Measurements from ENCODE around the gene GPR158.

Gene GPR158

GRCh38 chr10:25457552-25457951 is 282.8 kb downstream of the GPR158 start:
- no peak for TF ChIP-seq TEAD4 (IDR thresholded peaks at IDR 0.05)
- no peak for TF ChIP-seq CREB1 (IDR thresholded peaks at IDR 0.05; ENCODE audit: low read depth)
- TF ChIP-seq TAF1 (IDR thresholded peaks at IDR 0.05; ENCODE audit: low read depth), result no peak
- TF ChIP-seq ZBTB7A (IDR thresholded peaks at IDR 0.05; ENCODE audit: low read depth), result no peak
- TF ChIP-seq EP300 (IDR thresholded peaks at IDR 0.05; ENCODE audit: borderline replicate concordance), result no peak
- TF ChIP-seq FOXM1 (IDR thresholded peaks at IDR 0.05; ENCODE audit: borderline replicate concordance, low read depth), result no peak
- no peak for TF ChIP-seq TCF12 (IDR thresholded peaks at IDR 0.05; ENCODE audit: low read depth)
- TF ChIP-seq YY1 (IDR thresholded peaks at IDR 0.05; ENCODE audit: low read depth), result no peak
- no peak for TF ChIP-seq RAD21 (IDR thresholded peaks at IDR 0.05; ENCODE audit: low read depth)
- TF ChIP-seq USF1 (IDR thresholded peaks at IDR 0.05), result no peak
- no peak for TF ChIP-seq NFIC (IDR thresholded peaks at IDR 0.05)
- TF ChIP-seq MAX (IDR thresholded peaks at IDR 0.05), result no peak
- no peak for TF ChIP-seq REST (IDR thresholded peaks at IDR 0.05; ENCODE audit: low read depth)
- TF ChIP-seq EGR1 (IDR thresholded peaks at IDR 0.05), result no peak
- TF ChIP-seq CEBPB (IDR thresholded peaks at IDR 0.05), result no peak

GRCh38 chr10:25465582-25466372 is 291.0 kb downstream of the GPR158 start:
- TF ChIP-seq TCF12 (IDR thresholded peaks at IDR 0.05; ENCODE audit: low read depth) (no peak), USF1 (IDR thresholded peaks at IDR 0.05) (no peak), FOXM1 (IDR thresholded peaks at IDR 0.05; ENCODE audit: borderline replicate concordance, low read depth) (no peak), CREB1 (IDR thresholded peaks at IDR 0.05; ENCODE audit: low read depth) (no peak), NFIC (IDR thresholded peaks at IDR 0.05) (no peak)

DNA sequence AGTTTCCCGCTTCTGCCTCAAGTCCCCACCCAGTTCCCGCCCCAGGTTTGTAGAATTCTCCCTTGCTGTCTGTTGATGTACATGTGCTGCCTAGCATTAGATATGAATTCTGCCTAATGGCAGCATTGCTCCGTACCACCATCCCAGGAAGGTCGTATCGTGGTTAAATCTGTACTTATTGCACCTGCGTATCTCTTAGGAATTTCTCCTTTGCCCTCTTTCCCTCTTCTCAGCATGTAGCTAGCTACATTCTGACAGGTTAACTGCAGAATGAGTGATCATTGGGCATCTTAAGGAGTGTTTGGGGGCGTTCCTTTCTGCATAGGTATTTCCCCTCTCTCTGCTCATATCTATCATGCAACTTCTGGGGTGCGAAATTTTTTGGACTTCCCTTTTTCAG is 293.1 kb downstream of the GPR158 start:
- TF ChIP-seq ZBTB7A (IDR thresholded peaks at IDR 0.05; ENCODE audit: low read depth), result no peak
- TF ChIP-seq TCF12 (IDR thresholded peaks at IDR 0.05; ENCODE audit: low read depth), result no peak
- TF ChIP-seq RAD21 (IDR thresholded peaks at IDR 0.05; ENCODE audit: low read depth), result no peak
- TF ChIP-seq NFIC (IDR thresholded peaks at IDR 0.05), result no peak
- TF ChIP-seq TAF1 (IDR thresholded peaks at IDR 0.05; ENCODE audit: low read depth), result no peak
- TF ChIP-seq TEAD4 (IDR thresholded peaks at IDR 0.05), result no peak
- no peak for TF ChIP-seq EP300 (IDR thresholded peaks at IDR 0.05; ENCODE audit: borderline replicate concordance)
- TF ChIP-seq REST (IDR thresholded peaks at IDR 0.05; ENCODE audit: low read depth), result no peak
- TF ChIP-seq YY1 (IDR thresholded peaks at IDR 0.05; ENCODE audit: low read depth), result no peak
- TF ChIP-seq USF1 (IDR thresholded peaks at IDR 0.05), result no peak
- no peak for TF ChIP-seq MAX (IDR thresholded peaks at IDR 0.05)
- no peak for TF ChIP-seq CEBPB (IDR thresholded peaks at IDR 0.05)
- TF ChIP-seq CREB1 (IDR thresholded peaks at IDR 0.05; ENCODE audit: low read depth), result no peak
- TF ChIP-seq EGR1 (IDR thresholded peaks at IDR 0.05), result no peak

DNA sequence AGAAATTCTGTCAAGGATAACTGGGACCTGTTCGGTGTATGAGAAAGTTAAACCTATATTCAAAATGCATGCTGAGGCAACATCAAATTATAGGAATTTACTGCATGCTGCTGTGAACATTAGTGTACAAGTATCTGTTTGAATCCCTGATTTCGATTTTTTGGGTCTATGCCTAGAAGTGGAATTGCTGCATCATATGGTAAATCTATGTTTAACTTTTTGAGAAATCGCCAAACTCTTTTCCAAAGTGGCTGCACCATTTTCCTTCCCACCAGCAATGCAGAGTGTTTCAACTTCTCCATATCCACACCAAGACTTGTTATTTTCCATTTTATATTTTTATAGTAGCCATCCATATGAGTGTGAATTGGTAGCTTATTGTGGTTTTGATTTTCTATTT is 306.7 kb downstream of the GPR158 start:
- no peak for TF ChIP-seq TAF1 (IDR thresholded peaks at IDR 0.05; ENCODE audit: low read depth)
- no peak for TF ChIP-seq TCF12 (IDR thresholded peaks at IDR 0.05; ENCODE audit: low read depth)

GRCh38 chr10:25483999-25484398 is 309.2 kb downstream of the GPR158 start:
- TF ChIP-seq TCF12 (IDR thresholded peaks at IDR 0.05; ENCODE audit: low read depth), result no peak

GRCh38 chr10:25487266-25487665 is 312.5 kb downstream of the GPR158 start:
- TF ChIP-seq TCF12 (IDR thresholded peaks at IDR 0.05; ENCODE audit: low read depth), result no peak
- TF ChIP-seq EP300 (IDR thresholded peaks at IDR 0.05; ENCODE audit: borderline replicate concordance), result no peak
- TF ChIP-seq RAD21 (IDR thresholded peaks at IDR 0.05; ENCODE audit: low read depth), result no peak
- no peak for TF ChIP-seq CREB1 (IDR thresholded peaks at IDR 0.05; ENCODE audit: low read depth)
- TF ChIP-seq TEAD4 (IDR thresholded peaks at IDR 0.05), result no peak
- TF ChIP-seq NFIC (IDR thresholded peaks at IDR 0.05), result no peak
- no peak for TF ChIP-seq TAF1 (IDR thresholded peaks at IDR 0.05; ENCODE audit: low read depth)
- TF ChIP-seq REST (IDR thresholded peaks at IDR 0.05; ENCODE audit: low read depth), result no peak
- TF ChIP-seq MAX (IDR thresholded peaks at IDR 0.05), result no peak
- no peak for TF ChIP-seq ZBTB7A (IDR thresholded peaks at IDR 0.05; ENCODE audit: low read depth)
- no peak for TF ChIP-seq EGR1 (IDR thresholded peaks at IDR 0.05)
- TF ChIP-seq YY1 (IDR thresholded peaks at IDR 0.05; ENCODE audit: low read depth), result no peak
